ENCODE measurements around the gene GSX2.

DNA sequence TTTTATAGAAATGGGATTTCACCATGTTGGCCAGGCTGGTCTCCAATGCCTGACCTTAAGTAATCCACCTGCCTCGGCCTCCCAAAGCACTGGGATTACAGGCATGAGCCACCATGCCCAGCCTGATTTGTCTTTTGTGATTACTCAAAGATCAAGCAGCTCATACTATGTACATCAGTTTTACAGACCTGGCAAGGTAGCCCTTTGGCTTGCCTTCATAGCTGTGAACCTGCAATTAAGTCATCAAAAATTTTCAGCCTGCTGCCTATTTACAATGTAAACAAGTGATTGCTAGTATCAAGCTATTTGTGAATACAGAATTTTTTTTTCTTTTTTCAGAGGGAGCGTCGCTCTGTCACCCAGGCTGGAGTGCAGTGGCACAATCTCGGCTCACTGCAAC, 46.2 kb downstream of the GSX2 start:
- no peak for TF ChIP-seq CTCF (IDR thresholded peaks at IDR 0.05 in 8 of 11, conservative IDR thresholded peaks at IDR 0.05 in 3 of 11)
- TF ChIP-seq POLR2AphosphoS5 (IDR thresholded peaks at IDR 0.05) = no peak
